ENCODE data around the gene PLXNB3.

GRCh38 chrX:153750127-153750774, 13.8 kb upstream of the PLXNB3 start:
- TF ChIP-seq CTCF (IDR thresholded peaks at IDR 0.05): no peak
- no peak for TF ChIP-seq POLR2A (IDR thresholded peaks at IDR 0.05)
